ENCODE results near the gene DEPDC4. TPM values are rescaled to one million over a fixed set of nuclear protein-coding genes. Genes with fewer than 3 reads are reported as not detected.

Gene DEPDC4
- total RNA-seq, 1 experiment from 2014 or later: 2.0 TPM

- intact Hi-C loops (cut with micrococcal nuclease; ENCODE audit: unreplicated experiment): no loop called here
- ChIA-PET POLR2A (ENCODE audit: low non-redundant PET) (no interaction called here), CTCF (no interaction called here)
- H3K9me3 ChIP-seq (ENCODE audit: low read depth, low read length, poor library complexity, severe bottlenecking): no peaks in the 10 kb centered on the region
- H3K27ac ChIP-seq (ENCODE audit: low read depth, low read length, poor library complexity, severe bottlenecking): no peak overlapping the region
- no peaks in the 10 kb centered on the region for H3K27me3 ChIP-seq (replicated peaks; ENCODE audit: insufficient read depth, low read depth, low read length, poor library complexity)
- no peak overlapping the region for H3K4me3 ChIP-seq (ENCODE audit: low read depth, low read length, poor library complexity, severe bottlenecking)
- no peaks in the 10 kb centered on the region for H3K36me3 ChIP-seq (ENCODE audit: insufficient read depth, low read length, poor library complexity, severe bottlenecking)
- TF ChIP-seq CTCF (conservative IDR thresholded peaks at IDR 0.05; ENCODE audit: low read depth, low read length) (no peak), EZH2 (IDR thresholded peaks at IDR 0.05; ENCODE audit: borderline replicate concordance, low read depth, low read length, poor library complexity, severe bottlenecking) (no peak)
- no TSS peak for BruUV-seq (replicated peaks)
- H3K4me1 ChIP-seq (ENCODE audit: insufficient read depth, low read length, poor library complexity, severe bottlenecking): peaks cover 4% of the 10 kb centered on the region
- no peak for DNase-seq (ENCODE audit: low spot score)
These were observed 15.0 kb downstream of the DEPDC4 start for GRCh38 chr12:100251917-100252316.

GRCh38 chr12:100249941-100250340 is 16.9 kb downstream of the DEPDC4 start:
- no TSS peak for BruUV-seq (replicated peaks)
- no peak overlapping the region for H3K4me3 ChIP-seq (ENCODE audit: low read depth, low read length, poor library complexity, severe bottlenecking)
- no peak for DNase-seq (ENCODE audit: low spot score)
- POLR2A ChIA-PET (ENCODE audit: low non-redundant PET): no interaction called here
- H3K4me1 ChIP-seq (ENCODE audit: insufficient read depth, low read length, poor library complexity, severe bottlenecking): no peaks in the 10 kb centered on the region
- no peak overlapping the region for H3K27ac ChIP-seq (ENCODE audit: low read depth, low read length, poor library complexity, severe bottlenecking)
- H3K9me3 ChIP-seq (ENCODE audit: low read depth, low read length, poor library complexity, severe bottlenecking): no peaks in the 10 kb centered on the region
- H3K27me3 ChIP-seq (replicated peaks; ENCODE audit: insufficient read depth, low read depth, low read length, poor library complexity): no peaks in the 10 kb centered on the region
- CTCF ChIA-PET: no interaction called here
- no peak for TF ChIP-seq EZH2 (IDR thresholded peaks at IDR 0.05; ENCODE audit: borderline replicate concordance, low read depth, low read length, poor library complexity, severe bottlenecking)
- TF ChIP-seq CTCF (conservative IDR thresholded peaks at IDR 0.05; ENCODE audit: low read depth, low read length): no peak
- intact Hi-C loops (cut with micrococcal nuclease; ENCODE audit: unreplicated experiment): no loop called here
- H3K36me3 ChIP-seq (ENCODE audit: insufficient read depth, low read length, poor library complexity, severe bottlenecking): no peaks in the 10 kb centered on the region

GRCh38 chr12:100248886-100249285 is 18.0 kb downstream of the DEPDC4 start:
- ChIA-PET CTCF (no interaction called here), POLR2A (ENCODE audit: low non-redundant PET) (no interaction called here)
- no peaks in the 10 kb centered on the region for H3K9me3 ChIP-seq (ENCODE audit: low read depth, low read length, poor library complexity, severe bottlenecking)
- H3K4me1 ChIP-seq (ENCODE audit: insufficient read depth, low read length, poor library complexity, severe bottlenecking): no peaks in the 10 kb centered on the region
- DNase-seq (ENCODE audit: low spot score): no peak
- intact Hi-C loops (cut with micrococcal nuclease; ENCODE audit: unreplicated experiment): no loop called here
- no peak overlapping the region for H3K4me3 ChIP-seq (ENCODE audit: low read depth, low read length, poor library complexity, severe bottlenecking)
- no peak for TF ChIP-seq CTCF (conservative IDR thresholded peaks at IDR 0.05; ENCODE audit: low read depth, low read length)
- no peak for TF ChIP-seq EZH2 (IDR thresholded peaks at IDR 0.05; ENCODE audit: borderline replicate concordance, low read depth, low read length, poor library complexity, severe bottlenecking)
- H3K36me3 ChIP-seq (ENCODE audit: insufficient read depth, low read length, poor library complexity, severe bottlenecking): no peaks in the 10 kb centered on the region
- H3K27me3 ChIP-seq (replicated peaks; ENCODE audit: insufficient read depth, low read depth, low read length, poor library complexity): no peaks in the 10 kb centered on the region
- no peak overlapping the region for H3K27ac ChIP-seq (ENCODE audit: low read depth, low read length, poor library complexity, severe bottlenecking)
- BruUV-seq (replicated peaks): no TSS peak

Measured in A673 (cell line).